Activated CD4-positive, alpha-beta T cell treated with anti-CD3 and anti-CD28 coated beads, Interleukin-2, amount 50 U/mL, for 24 hours (primary cell): ENCODE data around the gene TANK.
"Not testable (repeated sequence)": the region's sequence is repeated elsewhere in the genome, so short reads cannot be mapped to it uniquely, and the experiment has no call there.

ENCODE experiments used
- DNase-seq, 2 donors: peaks; one replicate each; pipeline ENCODE4 v3.0.0-alpha.2; 2020; ENCODE audit warnings: low read depth in 1 of 2, low spot score in 1 of 2

Gene TANK

GRCh38 chr2:161160226-161161073 is at the start of gene TANK:
TANK (plus strand) TSS chr2:161160428; CDS start chr2:161179663, 19,235 bp downstream.
- DNase-seq, result peak; percentile 78 to 88

- no peak for DNase-seq
These were observed 48.7 kb upstream of the TANK start for GRCh38 chr2:161111531-161111930.

- DNase-seq, result no peak
These were observed 47.3 kb upstream of the TANK start for GRCh38 chr2:161112908-161113307.

- DNase-seq, result no peak
These were observed 46.3 kb upstream of the TANK start for GRCh38 chr2:161113693-161114575.

- no peak for DNase-seq
These were observed 45.0 kb upstream of the TANK start for GRCh38 chr2:161115205-161115604.

GRCh38 chr2:161115605-161116380 is 44.4 kb upstream of the TANK start:
- no peak for DNase-seq

- no peak for DNase-seq
These were observed 43.7 kb upstream of the TANK start for GRCh38 chr2:161116509-161116908.

GRCh38 chr2:161117506-161117905 is 42.7 kb upstream of the TANK start:
- no peak for DNase-seq

GRCh38 chr2:161118722-161119121 is 41.5 kb upstream of the TANK start:
- DNase-seq, result no peak

GRCh38 chr2:161119483-161119882 is 40.7 kb upstream of the TANK start:
- DNase-seq, result no peak

GRCh38 chr2:161120775-161121174 is 39.5 kb upstream of the TANK start:
- DNase-seq, result no peak

GRCh38 chr2:161121622-161122021 is 38.6 kb upstream of the TANK start:
- no peak for DNase-seq

GRCh38 chr2:161122772-161123530 is 37.3 kb upstream of the TANK start:
- peak in 1 of 2 donors; percentile 18 for DNase-seq

- no peak for DNase-seq
These were observed 36.6 kb upstream of the TANK start for GRCh38 chr2:161123531-161124030.

GRCh38 chr2:161124201-161124600 is 36.0 kb upstream of the TANK start:
- DNase-seq, result no peak

GRCh38 chr2:161128885-161129284 is 31.3 kb upstream of the TANK start:
- DNase-seq, result no peak

GRCh38 chr2:161130354-161130753 is 29.9 kb upstream of the TANK start:
- DNase-seq, result no peak

GRCh38 chr2:161131074-161131680 is 29.1 kb upstream of the TANK start:
- no peak for DNase-seq

- no peak for DNase-seq
These were observed 28.4 kb upstream of the TANK start for GRCh38 chr2:161131804-161132203.

GRCh38 chr2:161132384-161132783 is 27.8 kb upstream of the TANK start:
- DNase-seq, result not testable (repeated sequence)
